Forelimb muscle (tissue), 1 donor: Measurements from ENCODE around the gene TMEM108. TPM values are rescaled to one million over a fixed set of nuclear protein-coding genes. Genes with fewer than 3 reads are reported as not detected.
A peak's percentile ranks its signal among the peaks of the same experiment; 100 is the strongest.

Experiments
- DNase-seq: peaks from one replicate; pipeline ENCODE4 v3.0.0-alpha.2; 2013; ENCODE audit warnings: low read depth
- polyA plus RNA-seq: library from polyadenylated mRNA; unstranded; fragments of 120-200 nt; gene quantifications from one replicate; pipeline ENCODE4 v1.2.1, GENCODE V29; 2013; ENCODE audit not compliant: insufficient read length

Gene TMEM108
- polyA plus RNA-seq, 1 donor = 18.6 TPM

DNA sequence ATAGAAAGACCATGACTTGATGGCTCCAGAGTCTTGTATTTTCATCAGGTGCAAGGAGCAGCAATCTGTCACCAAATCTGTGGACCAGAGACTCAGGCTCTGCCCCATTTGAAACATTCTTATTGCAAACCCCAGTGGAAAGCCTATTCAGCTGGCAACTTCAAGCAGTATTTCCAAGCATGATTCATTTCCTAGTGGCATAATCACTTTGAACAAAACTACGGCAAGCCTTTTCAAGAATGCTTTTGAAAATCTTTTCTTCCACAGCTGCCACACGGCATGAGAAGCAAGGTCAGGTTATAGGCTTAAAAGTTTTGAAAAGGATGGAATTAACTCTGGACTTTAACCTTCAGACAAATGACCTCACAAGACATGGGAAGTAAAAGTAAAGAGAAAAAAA lies 239.6 kb downstream of the TMEM108 start:
- no peak for DNase-seq

DNA sequence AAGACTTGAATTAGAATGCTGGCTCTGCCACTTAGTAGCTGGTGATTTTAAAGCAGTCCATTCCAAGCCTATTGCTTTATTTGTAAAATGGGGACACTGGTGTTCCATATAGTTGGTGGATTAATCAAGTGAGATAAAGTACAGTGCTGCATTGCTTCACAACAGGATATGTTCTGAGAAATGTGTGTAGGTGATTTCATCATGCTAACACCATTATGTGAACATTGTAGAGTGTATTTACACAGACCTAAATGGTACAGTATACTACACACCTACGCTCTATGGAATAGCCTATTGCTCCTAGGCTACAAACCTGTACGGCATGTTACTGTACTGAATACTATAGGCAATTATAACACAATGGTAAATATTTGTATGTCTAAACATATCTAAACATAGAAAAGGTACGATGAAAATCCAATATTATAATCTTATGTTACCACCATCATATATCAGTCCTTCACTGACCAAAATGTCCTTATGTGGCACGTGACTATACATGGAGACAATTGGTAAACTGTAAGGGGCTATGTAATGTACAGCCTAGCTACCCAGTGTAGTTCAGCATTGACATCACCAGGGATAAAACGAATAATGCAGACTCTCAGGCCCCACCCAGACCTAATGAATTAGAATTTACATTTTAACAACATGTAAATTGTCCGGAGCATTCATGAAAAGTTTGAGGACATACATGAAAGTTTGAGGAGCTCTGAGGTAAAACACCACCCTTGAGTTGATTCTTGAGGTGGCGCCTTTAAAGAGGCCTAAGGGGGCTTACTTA lies 240.3 kb downstream of the TMEM108 start:
- DNase-seq = no peak

DNA sequence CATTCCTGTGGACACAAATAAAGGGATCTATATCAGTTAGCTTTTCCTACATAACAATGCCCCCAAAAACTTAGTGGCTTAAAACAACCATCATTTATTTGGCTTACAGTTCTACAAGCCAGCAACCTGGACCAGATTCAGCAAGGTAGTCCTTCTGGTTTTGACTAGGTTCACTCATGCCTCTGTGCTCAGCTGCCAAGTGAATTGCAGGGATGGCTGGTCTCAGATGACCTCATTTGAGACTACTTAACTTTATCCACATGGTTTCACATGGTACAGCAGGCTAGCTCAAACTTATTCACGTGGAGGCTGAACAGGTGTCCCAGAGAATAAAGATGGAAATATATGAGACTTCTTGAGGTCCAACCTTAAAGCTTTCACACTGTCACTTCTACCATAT lies 242.4 kb downstream of the TMEM108 start:
- DNase-seq = no peak

DNA sequence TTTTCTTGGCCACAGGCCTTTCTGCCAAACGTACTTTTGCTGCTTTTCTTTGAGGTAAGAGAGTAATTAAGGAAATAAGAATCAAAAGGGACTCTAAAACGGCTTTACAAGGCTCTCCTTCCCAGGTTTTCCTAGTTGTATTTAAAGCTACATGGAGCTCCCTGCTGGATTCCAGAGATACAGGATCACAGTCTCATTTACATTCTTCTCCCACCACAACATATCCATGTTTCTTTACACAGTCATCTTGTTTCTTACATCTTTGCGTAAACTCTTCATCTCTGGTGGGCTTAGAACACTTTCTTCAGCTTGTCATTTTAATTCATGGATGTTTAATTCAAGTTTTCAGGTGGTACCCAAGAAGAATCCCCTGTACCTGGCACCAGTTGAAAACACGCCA lies 244.0 kb downstream of the TMEM108 start:
- no peak for DNase-seq

DNA sequence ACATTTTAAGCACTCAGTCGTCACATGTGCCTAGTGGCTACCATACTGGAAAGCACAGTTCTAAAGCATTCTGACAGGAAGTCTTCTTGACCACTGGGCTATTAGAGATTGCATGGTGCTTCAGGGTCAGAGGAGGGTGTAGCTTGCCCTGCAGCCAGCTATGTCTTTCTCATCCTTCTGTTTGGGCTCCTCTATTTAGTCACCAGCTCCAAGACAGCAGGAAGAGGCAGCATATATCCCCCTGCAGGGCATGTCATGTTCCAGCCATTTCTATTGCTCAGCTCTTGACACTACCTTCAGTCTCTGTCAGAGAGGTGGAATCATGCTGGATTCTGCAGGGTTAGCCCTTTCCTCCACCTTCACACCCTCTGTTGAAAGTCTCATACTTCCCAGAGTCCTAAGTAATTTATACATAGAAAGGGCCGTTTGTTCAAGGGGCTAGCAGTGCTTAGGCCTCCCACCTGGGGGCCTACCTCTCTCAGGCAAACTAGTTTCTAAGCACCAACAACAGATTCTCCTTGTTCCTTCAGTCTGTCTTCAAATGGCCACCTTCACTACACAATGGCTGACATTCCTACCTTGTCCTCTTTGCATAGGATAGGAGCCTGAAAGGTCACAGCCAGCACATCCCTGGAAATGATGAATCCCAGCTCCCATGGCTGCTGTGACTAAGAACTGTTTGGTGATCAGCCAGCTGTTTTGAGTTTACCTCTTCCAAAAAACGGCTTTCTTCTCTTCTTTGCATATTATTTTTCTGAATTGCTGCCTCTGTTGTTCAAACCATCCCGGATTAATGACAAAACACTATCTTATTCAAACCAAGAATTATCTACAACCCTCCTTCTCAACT lies 246.0 kb downstream of the TMEM108 start:
- DNase-seq = no peak

DNA sequence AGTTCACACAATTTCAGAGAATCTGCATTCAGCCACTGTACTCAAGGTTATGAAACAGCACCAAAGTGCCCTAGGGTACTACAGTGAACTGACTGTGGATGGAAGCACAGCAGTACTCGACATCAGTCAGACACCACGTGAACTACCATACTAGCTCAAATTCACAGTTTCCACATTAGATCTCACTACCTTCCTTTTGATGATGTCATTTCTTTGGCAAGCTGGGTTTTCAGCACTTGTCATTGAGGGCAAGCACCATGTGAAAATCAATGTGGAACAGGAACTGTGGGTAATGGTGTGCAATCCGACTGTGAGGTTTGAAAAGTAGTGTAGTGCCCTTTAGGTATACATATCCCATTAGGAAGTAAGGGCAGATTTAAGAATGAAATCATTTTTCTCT lies 251.1 kb downstream of the TMEM108 start:
- DNase-seq = no peak

DNA sequence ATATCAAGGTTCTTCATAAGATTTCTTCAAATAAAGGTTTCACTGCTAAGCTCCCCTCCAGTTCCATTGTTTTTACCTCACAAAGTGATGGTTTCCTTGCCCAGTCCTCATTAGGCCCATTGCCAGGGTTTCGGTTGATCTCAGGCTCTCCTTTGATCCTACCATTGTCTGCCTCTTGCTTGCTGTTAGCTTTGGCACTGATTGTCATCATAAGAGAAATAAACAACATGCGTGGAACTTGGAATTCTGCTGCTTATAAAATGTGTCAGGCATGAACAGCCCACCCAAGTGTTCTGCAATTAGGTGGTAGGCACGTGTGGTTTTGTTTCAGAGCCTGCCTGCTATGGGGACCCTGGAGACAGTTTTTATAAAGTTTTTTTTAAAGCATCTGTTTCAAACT lies 254.1 kb downstream of the TMEM108 start:
- no peak for DNase-seq

DNA sequence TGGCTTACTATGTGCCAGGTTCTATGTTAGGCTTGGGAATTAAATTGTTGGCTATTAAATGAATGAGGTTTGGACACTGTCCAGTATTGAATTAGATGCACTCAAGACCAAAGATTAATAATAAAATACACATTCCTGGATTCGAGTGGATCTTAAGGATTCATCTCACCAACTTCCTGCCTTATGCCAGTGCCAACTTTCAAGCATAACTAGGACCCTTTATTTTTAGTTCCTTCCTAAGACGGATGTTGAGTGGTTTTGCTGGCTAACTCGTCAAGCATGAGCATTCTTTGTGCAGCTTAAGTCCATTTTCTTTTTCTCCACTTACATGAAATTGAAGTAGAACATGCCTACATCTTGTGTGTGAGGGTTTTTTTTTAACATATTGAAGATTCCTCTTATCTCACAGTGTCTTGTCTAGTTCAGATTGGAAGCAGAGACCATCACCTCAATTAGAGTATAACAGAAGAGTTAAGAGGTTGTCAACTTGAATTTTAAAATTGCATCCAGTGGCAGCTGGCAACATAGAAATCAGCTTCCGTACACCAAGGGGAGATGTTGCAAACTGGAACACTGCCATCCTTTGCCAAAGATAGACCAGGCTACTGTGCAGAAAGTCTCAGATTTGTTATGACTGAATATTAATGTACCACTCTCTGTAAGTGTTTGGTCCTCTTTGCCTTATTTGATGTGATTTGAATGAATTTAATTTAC lies 255.4 kb downstream of the TMEM108 start:
- no peak for DNase-seq

DNA sequence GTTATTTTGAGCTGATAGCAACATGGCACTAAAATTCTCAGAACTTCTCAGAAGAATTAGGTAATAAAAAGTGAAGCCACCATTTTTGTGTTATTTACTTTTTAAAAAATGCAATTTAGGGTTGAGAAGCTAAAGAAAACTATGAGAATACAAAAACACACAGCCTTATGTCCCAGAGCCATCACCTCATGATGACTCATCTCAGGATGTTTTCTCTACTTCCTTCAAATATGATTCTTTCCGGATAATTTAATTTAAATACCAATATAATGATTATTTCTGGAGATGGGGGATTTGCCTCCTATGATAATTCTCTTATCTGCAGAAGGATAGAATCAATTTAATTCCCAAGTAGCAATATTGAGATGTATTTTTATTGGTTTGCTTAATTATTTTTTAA lies 256.1 kb downstream of the TMEM108 start:
- no peak for DNase-seq

DNA sequence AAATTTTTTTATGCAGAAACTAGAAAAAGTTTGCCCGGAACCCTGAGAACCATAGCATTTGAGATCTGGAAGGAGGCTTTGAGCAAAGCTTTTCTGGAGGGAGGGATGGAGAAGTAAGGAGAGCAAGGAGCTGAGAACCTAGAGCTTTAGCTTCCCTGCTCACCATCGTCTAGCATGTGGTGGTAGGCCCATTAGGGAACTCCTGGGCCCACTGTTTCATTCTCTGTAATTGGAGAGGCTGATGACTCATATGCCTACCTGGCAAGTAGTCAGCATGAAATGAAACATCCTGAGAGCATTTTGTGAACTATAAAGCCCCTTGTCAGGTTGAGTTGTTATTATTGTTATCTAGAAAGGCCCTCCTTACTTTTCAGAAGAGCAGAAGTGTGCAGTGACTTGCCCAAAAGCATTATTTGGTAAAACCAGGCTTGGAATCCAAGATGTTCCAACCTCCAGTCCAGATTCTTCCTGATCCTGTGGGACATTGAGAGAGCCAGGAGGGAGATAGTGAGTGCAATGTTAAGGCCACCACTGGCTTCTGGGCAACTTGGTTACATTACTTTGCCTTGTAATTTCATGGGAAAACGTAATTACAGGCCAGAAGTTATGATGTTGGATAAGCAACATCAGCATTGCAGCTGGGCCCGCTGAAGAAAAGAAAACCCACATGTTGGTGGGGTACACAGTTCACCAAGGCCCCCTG lies 257.2 kb downstream of the TMEM108 start:
- DNase-seq = no peak

DNA sequence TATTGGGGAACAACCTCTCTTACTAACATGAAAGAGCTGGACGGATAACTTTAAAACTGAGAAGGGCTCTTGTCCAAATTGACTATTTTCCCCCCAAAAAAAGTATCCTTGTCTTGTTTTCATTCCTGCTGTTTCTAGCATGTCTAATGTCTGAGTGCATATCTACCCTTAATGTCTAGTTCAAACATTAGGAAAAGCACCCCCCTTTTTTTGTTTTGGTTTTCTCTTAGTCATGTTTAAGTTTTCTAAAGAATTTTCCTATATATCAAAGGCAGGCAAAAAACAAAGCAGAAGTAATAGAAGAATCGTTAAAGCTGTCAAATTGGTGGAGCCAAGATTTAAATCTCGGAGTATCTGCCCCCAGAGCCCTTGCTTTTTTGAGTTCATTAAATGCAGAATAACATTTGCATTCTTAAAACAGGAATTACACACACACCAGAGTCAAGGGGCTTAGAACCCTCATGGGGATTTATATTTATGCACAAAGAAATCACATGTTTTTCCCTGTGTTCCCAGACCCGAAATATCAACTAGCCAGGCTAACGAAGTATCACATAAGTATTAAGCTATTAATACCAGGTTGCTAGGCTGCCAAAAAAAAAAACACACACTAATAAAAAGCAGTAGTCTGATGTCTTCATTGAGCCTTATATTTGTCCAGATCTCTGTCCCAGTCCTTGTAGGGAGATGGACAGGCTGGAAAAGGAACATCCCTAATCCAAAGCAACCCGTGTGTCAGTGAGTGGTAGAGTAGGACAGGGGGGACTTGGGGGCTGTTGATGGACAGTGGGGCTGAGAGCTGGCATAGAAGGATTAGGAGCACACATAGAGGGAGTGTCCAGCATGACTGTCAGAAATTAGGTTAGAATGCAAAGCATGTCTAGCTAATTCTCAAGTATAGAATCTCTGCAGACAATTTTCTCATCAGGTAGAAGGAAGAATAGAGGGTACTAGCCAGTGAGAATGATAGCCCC lies 258.0 kb downstream of the TMEM108 start:
- peak; percentile 22 for DNase-seq

DNA sequence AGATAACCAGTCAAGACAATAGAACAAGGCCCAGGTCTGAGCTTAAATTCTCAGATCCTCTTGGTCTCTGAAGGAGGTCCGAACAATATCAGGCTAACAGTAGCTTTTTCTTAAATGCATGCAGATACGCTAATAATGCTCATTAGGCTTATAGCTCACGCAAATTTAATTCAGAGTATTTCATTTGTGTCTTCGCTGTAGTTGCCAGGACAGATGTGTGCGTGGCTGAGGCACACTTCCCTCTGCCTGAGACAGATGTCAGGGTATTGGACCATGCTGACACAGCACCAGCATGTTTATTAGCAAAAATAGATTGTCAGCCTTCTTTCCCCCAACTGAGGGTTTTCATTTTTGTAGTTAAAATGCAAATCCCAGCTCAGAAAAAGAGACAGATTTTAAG lies 258.8 kb downstream of the TMEM108 start:
- DNase-seq = no peak

DNA sequence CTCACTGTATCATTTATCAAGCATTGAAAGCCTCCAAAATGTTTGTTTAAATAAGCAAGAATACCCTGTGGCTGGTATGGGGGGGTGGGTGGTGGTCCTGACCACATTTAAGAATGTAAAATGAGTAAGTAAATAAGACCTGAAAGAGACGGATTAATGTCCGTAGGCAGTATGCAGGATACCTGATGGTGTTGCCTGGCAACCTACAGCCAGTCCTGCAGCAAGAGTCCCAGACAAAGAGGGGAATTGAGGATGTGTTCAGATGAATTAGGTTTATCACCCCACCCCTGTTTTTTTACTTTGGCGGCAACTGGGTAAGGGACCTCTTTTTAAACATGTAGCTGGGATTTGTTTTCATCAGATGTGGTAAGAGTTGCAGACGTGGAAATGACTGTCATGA lies 261.9 kb downstream of the TMEM108 start:
- DNase-seq = no peak

DNA sequence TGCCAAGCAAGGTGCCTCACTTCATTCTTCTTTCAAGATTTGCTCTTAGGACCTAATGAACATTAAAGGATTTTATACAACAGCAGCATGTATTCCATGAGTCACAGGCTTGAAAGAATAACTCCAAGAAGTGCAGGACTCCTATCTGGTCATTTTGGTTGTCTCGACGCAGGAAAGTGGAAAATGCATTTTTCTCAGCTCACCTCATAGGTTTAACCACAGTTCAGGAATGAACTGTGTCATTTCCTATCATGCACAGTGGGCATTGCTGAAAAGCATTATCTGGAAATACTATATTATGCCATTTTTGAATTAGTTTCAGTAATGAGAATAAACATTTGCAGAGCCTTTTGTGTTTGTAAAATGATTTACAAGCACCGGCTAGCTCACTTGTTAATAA lies 263.0 kb downstream of the TMEM108 start:
- DNase-seq = no peak

DNA sequence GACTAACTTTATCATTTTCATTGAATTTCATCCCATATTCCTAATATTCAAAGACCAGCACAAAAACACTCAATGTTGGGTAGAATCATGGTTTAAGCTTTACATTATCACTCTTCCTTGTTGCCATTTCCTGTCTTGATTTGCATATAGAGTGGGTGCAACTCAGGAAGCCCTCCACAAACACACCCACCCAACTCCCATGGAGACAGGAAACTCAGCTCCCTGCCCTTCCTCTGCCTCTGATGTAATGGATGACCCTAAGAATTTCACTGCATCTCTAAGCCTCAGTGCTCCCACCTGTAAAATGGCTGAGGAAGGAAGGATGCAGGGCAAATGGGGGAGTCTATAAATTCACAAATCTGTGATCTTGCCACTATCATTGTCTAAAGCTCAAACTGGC lies 263.5 kb downstream of the TMEM108 start:
- no peak for DNase-seq

DNA sequence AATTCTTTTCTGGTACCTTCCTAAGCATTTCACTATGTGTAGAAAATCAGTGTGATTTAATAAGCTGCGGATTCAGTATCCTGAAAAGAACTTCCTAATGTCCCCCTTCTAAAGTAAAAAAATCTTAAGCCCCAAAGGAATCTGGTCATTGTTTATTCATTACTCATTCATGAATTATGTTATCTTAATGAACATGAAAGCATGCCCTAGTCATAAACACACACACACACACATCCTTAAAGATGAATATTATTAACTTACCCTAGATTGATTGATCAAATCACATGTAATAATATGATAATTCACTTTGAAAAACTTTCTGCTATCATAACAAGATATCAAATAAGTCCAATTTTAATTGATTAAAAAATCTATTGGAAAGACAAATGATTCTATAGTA lies 265.2 kb downstream of the TMEM108 start:
- DNase-seq = no peak

DNA sequence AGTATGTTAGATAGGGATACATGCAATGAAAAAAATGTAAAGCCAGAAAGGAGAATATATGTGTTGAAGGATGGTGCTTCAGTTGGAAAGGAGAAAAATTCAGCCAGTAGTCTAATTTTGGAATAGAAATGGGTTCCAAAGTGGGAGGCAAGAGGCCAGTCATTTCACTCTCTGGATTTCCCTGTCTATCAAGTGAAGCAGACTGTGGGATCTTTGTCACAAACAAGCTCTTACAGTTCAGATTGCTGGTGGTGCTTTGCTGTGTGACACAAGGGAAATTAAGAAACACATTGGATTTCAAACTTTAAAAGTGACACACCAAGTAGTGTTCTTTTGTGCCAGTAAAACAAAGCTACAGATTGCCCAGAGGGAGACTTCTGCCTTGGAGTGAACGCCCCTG lies 279.7 kb downstream of the TMEM108 start:
- DNase-seq = no peak

DNA sequence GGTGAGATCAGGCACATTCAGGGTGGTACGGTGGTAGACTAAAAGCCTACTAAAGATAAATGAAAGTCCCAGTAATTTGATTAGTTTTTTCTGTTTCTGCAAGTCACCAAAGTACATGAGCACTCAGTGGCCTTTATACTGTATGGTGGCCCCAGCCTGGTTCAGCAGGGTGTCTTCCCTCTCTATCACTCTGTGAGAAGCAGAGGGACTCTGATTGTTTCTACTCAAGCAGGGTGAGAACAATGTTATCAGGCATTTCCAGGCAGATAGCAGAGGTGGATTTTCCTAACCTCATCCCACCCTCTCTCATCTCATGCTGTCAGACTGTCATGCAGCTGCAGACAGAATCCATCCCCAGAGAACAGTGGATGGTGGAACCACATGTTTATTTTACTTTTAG lies 290.2 kb downstream of the TMEM108 start:
- DNase-seq = no peak

DNA sequence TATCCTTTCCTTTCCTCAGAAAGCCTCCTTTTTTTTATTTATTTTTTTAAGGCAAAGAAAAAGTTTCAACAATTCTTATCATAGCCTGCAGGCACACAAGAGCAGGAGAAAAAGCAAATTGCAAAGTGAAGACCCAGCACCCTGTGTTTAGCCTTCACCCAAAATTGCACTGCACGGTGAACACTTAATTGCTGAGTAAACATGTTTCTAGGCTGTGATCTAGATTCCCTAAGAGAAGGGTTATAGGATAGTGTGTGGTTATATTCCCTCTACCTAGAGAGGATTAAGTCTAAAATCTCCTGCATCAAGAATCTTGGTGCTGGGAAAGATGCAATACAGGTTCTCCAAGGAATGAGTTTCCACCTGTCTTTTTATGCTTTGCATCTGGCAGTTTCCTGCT lies 291.4 kb downstream of the TMEM108 start:
- no peak for DNase-seq

DNA sequence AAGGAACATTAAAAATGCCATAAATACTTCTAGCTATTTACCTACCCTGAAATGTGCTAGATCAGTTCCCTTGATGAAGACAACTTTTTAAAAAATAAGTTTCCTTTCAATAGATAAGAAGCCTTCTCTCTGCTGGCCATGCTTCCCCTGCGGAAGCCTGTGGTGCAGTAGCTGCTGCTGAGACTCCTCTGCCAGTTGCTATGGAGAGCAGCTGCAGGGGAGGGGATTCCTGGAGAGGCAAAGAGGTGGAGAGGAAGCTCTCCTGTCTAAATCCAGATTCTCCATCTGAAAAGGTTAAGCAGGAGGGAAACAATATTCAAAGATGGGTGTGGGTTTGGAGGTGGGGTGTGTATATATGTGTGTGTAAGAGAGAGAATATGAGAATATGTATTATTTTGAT lies 291.9 kb downstream of the TMEM108 start:
- DNase-seq = peak; percentile 19

DNA sequence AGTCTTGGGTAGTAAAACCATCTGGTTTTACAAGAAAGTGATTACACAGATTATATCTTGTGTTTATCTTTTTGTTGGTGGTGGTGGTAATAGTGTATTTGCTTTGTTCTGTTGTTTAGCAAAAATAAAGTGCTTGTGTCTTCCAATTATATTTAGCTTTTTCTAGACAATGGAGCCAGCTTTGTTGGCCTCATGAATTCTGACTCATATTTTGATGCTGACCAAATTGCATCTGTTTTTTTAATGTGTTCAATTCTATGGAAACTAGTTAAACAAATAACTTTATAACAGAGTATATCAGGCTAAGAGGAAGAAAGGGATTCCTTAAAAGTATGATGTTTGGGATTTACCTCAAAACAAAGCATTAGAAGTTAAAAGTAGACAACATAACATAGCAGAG lies 292.3 kb downstream of the TMEM108 start:
- peak; percentile 46 for DNase-seq
